GM19468 (cell line): ENCODE data around the gene PAK1IP1.
"Not testable (repeated sequence)": the region's sequence is repeated elsewhere in the genome, so short reads cannot be mapped to it uniquely, and the experiment has no call there.

Experiments
- ATAC-seq: cut with Tn5 transposase; IDR thresholded peaks from one replicate; pipeline ENCODE4 v1.9.1; 2021; ENCODE audit warnings: mild to moderate bottlenecking, moderate library complexity, moderate number of reproducible peaks; ENCODE audit not compliant: unreplicated experiment; ENCODE audit errors: extremely low read depth

The PAK1IP1 gene

DNA sequence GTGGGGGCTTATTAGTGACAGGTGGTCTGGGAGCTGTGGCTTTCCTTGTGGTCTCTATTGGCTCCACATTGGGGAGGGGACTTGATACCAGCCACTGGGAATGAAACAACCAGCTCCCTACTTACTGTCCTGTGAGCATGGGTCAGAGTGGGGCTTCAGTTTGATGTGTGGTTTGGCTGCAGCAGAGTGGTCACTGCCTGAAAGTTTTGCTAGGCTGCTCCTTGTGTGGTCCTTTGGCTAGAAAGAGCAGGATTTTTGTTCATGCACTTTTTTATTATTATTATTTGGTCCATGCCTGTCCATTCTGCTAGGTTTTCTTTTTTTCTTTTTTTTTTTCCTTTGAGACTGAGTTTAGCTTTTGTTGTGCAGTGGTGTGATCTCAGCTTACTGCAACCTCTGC, 45.3 kb downstream of the PAK1IP1 start:
- no peak for ATAC-seq

DNA sequence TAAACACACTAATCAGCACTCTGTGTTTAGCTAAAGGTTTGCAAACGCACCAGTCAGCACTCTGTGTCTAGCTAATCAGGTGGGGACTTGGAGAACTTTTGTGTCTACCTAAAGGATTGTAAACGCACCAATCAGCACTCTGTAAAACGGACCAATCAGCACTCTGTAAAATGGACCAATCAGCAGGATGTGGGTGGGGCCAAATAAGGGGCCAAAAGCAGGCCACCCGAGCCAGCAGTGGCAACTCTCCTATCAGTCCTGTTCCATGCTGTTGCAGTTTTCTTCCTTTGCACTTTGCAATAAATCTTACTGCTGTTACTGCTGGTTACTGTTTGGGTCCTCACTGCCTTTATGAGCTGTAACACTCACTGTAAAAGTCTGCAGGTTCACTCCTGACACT, 46.9 kb downstream of the PAK1IP1 start:
- not testable (repeated sequence) for ATAC-seq

DNA sequence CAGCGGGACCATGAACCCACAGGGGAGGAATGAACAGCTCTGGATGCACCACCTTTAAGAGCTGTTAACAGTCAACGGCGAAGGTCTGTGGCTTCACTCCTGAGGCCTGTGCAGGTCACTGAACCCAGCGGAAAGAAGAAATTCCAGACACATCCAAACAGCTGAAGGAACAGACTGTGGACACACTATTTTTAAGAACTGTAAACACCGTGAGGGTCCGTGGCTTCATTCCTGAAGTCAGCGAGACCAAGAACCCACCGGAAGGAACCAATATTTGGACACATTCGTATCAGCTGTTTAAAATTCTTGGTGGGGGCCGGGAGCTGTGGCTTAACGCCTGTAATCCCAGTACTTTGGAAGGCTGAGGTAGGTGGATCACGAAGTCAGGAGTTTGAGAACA, 47.5 kb downstream of the PAK1IP1 start:
- ATAC-seq: no peak

DNA sequence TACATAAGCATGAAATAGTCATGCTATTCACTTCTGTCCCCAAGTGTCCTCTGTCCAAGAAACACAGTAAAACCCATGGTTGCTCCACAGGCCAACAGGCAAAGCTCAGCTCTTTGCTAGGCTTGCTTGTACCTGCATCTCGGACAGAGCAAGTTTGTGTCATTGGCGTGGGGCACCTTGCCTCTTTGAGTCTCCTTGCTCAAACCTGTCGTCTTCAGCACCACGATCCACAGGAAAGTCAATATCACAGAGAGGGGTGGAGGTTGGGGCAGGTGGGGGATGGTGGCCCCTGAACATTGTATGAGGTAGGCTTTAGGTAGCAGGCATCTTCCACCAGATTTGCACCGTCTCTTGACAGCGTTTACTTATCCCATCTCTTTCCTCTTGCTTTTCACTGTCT, 48.7 kb downstream of the PAK1IP1 start:
- ATAC-seq: no peak

DNA sequence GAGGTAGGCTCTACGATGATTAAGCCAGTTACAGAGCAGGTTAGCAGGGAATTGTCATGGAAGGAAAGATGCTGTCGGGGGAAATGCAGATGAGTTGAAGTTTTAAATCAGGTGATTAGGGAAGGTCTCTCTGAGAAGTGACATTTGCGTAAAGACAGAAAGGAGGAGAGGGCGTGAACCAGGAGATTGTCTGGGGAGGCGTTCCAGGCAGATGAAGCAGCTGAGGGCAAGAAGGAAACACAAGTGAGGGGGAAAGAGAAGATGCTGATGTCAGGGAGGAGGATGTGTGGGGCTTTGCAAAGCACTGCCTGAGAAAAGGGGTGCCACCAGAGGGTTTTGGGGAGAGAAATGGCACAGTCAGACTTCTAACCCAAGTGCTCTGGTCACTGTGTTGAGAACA, 50.3 kb downstream of the PAK1IP1 start:
- no peak for ATAC-seq

DNA sequence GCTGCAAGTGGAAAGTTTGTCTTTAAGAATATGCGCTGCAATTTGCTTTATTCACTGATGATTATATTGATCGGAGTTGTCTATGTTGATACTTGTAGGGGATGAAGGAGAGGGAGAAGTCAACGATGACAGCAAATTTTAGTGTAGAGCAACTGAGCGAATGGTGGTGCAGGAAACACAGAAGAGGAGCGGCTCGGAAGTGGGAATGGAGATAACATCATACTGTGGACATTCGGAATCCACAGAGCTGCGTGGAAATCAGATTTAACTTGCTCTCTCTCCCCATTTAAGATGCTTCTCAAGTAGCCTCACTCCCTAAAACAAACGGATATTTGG, 52.1 kb downstream of the PAK1IP1 start:
- no peak for ATAC-seq

DNA sequence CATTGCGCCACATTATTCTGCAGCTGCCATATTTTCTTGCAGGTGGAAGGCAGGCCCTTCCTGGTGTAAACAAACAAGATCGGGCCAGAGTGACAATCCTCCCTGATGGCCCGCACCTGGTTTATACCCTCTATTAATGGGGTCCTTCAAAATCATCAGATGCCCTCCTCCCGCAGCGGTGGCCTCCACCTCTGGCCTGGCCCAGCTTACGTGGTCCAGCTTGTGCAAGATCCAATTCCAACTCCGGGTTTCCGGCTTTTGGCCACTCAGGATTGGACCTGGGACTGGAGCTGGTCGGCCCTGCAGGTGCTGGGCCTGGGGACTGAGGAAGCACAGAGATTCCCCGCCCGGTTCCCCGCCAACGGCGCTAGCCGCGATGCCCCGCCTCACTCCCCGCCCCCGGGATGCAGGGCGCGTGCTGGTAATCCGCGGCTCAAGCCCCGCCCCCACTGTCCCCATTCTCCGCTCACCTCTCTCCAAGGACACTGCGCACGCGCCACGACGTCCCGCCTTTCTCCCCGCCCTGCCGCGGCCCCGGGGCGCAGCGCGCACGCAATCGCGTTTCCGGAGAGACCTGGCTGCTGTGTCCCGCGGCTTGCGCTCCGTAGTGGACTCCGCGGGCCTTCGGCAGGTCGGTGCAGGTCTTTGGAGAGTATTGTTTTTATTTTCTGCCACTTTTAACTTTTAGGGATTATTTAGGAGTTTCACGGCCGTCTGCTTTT, 52.6 kb downstream of the PAK1IP1 start, which contains the start of gene TMEM14B:
Gene TMEM14B (plus strand): TSS at position 555 of the 722 bp plus-strand sequence. CDS start 1,441 bp downstream, outside the sequence.
- peak; percentile 86 for ATAC-seq

DNA sequence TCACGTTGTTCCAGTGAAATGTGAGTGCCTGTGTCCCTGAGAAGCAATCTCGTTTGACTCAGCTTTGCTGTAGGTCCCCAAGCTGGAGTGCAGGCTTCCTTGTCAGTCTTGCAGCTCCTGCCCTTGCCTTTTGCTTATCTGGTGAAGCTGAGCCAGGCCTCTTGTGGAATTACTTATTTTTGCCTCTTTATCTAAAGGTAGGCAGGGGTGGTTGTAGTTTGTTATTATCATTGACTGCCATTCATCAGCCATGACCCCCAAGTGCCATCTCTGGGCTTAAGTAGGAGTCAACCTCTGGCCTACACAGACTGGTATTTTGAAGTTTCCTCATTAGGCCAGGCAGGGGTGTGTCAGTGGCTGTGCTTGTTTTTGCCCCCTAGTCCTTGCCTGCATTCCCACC, 55.0 kb downstream of the PAK1IP1 start:
- no peak for ATAC-seq

DNA sequence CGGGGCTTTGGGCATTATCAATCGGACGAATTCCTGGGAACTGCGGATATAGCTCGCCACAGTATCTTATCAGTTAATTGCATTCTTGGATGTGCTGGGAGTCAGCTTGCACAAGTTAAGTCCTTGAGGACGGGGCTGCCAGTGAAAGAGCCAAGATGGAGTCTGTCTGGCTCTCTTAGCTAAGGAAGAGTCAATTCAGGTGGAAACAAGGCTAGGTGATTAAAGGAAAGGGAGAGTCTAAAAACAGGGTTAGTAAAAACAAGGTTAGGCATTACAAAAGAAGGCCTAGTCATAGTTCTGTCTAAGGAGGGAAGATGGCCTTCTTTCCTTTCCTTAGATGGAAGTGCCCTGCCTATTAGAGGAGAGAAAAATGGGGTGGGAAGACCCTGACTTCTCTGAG, 55.8 kb downstream of the PAK1IP1 start:
- ATAC-seq: not testable (repeated sequence)

DNA sequence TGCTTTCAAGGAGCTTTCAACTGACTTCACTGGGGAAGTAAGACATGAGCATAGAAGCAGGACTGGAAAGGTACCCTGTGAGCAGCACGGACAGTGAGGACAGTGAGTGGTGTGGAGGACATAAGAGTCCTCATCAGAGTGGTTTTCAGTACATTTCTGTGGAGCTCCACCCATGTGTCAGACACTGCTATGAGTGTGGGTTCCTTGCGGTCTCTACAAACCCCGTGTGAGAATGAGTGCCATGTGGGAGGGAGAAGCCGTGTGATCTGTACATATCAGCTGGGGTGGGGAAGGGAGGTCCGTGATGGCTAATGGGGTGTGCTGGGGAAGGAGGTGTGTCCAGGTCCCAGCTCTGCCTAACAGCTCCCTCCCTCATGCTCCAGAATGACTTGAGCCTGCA, 57.0 kb downstream of the PAK1IP1 start:
- ATAC-seq: not testable (repeated sequence)

DNA sequence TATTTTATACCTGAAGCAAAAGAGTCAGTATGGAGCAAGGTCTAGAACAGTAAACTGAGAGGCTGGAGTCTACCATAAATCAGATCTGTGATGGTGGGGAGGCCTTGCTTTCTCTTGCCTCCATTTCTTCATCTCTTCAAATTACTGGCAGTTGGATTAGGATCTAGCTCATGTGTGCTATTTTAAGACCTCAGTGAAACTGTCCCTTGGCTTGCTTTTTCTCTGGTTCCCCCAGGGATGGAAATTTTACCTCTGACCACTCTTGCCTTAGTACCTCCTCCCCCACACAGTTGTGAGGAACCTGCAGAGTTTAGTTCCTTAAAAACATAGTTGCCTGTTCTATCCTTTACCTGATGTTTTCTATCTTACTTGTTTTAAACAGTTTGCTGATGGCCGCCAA, 61.3 kb downstream of the PAK1IP1 start:
- ATAC-seq: no peak
